ENCODE measurements around the gene ERF. TPM values are rescaled to one million over a fixed set of nuclear protein-coding genes. Genes with fewer than 3 reads are reported as not detected.

ERF gene
- total and polyA plus RNA-seq, 2 of the 4 experiments (the other 2 are of a cell fraction): 5.2 to 32.4 TPM

- TF ChIP-seq USF2 (IDR thresholded peaks at IDR 0.05; ENCODE audit: low read depth, low read length) (no peak), SMC3 (IDR thresholded peaks at IDR 0.05; ENCODE audit: low read depth, low read length) (no peak), MAZ (IDR thresholded peaks at IDR 0.05; ENCODE audit: borderline replicate concordance, low read depth, low read length) (no peak)
- TF ChIP-seq, protein P1, sequence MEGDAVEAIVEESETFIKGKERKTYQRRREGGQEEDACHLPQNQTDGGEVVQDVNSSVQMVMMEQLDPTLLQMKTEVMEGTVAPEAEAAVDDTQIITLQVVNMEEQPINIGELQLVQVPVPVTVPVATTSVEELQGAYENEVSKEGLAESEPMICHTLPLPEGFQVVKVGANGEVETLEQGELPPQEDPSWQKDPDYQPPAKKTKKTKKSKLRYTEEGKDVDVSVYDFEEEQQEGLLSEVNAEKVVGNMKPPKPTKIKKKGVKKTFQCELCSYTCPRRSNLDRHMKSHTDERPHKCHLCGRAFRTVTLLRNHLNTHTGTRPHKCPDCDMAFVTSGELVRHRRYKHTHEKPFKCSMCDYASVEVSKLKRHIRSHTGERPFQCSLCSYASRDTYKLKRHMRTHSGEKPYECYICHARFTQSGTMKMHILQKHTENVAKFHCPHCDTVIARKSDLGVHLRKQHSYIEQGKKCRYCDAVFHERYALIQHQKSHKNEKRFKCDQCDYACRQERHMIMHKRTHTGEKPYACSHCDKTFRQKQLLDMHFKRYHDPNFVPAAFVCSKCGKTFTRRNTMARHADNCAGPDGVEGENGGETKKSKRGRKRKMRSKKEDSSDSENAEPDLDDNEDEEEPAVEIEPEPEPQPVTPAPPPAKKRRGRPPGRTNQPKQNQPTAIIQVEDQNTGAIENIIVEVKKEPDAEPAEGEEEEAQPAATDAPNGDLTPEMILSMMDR (conservative IDR thresholded peaks at IDR 0.05; ENCODE audit: low read depth, low read length): no peak
- no peak overlapping the region for H4K91ac ChIP-seq (ENCODE audit: insufficient read depth, low read depth, low read length)
- intact Hi-C loops (cut with micrococcal nuclease): no loop called here
- H3K27ac ChIP-seq (ENCODE audit: insufficient read depth, low read length): 0 out of 2 replicates have a peak overlapping the region, but pooled peaks have one; percentile 31
- peak overlapping the region; percentile 93 for H2AFZ ChIP-seq (replicated peaks; ENCODE audit: low read length, poor library complexity)
- whole genome bisulfite sequencing, 2 experiments (ENCODE audit: extremely low coverage in 2 of 2, insufficient read length in 1 of 2): no CpG with 5 or more reads among the region's 11 CpGs
- H4K20me1 ChIP-seq (ENCODE audit: insufficient read depth, low read length): no peaks in the 10 kb centered on the region; the same call in 1 of the 2 replicates
- peak overlapping the region; percentile 6; the same call in 1 of the 2 replicates for H3K18ac ChIP-seq (ENCODE audit: low read depth, low read length)
- H3K4ac ChIP-seq (ENCODE audit: low read depth, low read length): peak overlapping the region; percentile 8
- no TSS peak for BruUV-seq (replicated peaks)
- dilution Hi-C loops (cut with HindIII; ENCODE audit: low sequenced_read_pairs, unreplicated experiment): no loop called here
- ATAC-seq (ENCODE audit: low read depth) (no peak), DNase-seq (no peak)
- peak overlapping the region; percentile 60 for H3K4me2 ChIP-seq (ENCODE audit: low read depth, low read length)
- H3K79me1 ChIP-seq (ENCODE audit: low read depth in 1 of 2, low read length in 2 of 2): peaks cover 3 to 25% of the 10 kb centered on the region in 2 experiments; a peak in 2 of 4 replicates
- H3K4me3 ChIP-seq (ENCODE audit: insufficient read depth, low read depth, low read length): peak overlapping the region; percentile 62; the same call in 1 of the 2 replicates
- H2AK5ac ChIP-seq (ENCODE audit: low read depth, low read length): peak overlapping the region; percentile 45
- CTCF ChIA-PET: no interaction called here
- H3K14ac ChIP-seq (replicated peaks; ENCODE audit: low read depth, low read length): peak overlapping the region; percentile 44; the same call in 1 of the 2 replicates
- no peak overlapping the region for H3K56ac ChIP-seq (ENCODE audit: extremely low read depth, insufficient read depth, low read length)
- H2BK120ac ChIP-seq (ENCODE audit: low read depth, low read length): no peak overlapping the region
- peaks cover 7% of the 10 kb centered on the region for H3K4me1 ChIP-seq (ENCODE audit: control insufficient read depth, insufficient read depth, low read length)
- H2BK20ac ChIP-seq (ENCODE audit: low read depth, low read length): 0 out of 2 replicates have a peak overlapping the region, but pooled peaks have one; percentile 1
- no peaks in the 10 kb centered on the region for H3K9me3 ChIP-seq (ENCODE audit: control insufficient read depth, insufficient read depth, low read length)
- peak overlapping the region; percentile 54 for H4K5ac ChIP-seq (ENCODE audit: low read depth, low read length)
- POLR2A ChIA-PET (ENCODE audit: unreplicated experiment): no interaction called here
- H2BK5ac ChIP-seq (ENCODE audit: low read depth, low read length, poor library complexity, severe bottlenecking): no peak overlapping the region
- H3K27me3 ChIP-seq (ENCODE audit: control insufficient read depth, insufficient read depth, low read length): no peaks in the 10 kb centered on the region
- H2BK15ac ChIP-seq (ENCODE audit: low read depth, low read length): peak overlapping the region; percentile 23; the same call in 1 of the 3 replicates
- H2AK9ac ChIP-seq (replicated peaks; ENCODE audit: low read depth, low read length, poor library complexity): peak overlapping the region; percentile 33
- H3K23ac ChIP-seq (ENCODE audit: low read depth, low read length): no peak overlapping the region
- H4K8ac ChIP-seq (ENCODE audit: low read depth in 2 of 2, low read length in 2 of 2): peak overlapping the region; percentile 51 to 81
- in situ Hi-C loops (cut with MboI; ENCODE audit: low sequenced_read_pairs): no loop called here
- H3K9ac ChIP-seq (ENCODE audit: low read depth, low read length): no peak overlapping the region
- H3K9me1 ChIP-seq (ENCODE audit: insufficient read depth, low read length): peaks cover 13% of the 10 kb centered on the region; the same call in 1 of the 2 replicates
- 0 out of 2 replicates have a peak, but pooled peaks cover 1% of the 10 kb centered on the region for H3K36me3 ChIP-seq (ENCODE audit: control insufficient read depth, insufficient read depth, low read length)
These were observed 48.2 kb upstream of the ERF start for GRCh38 chr19:42303101-42303464.
